Caco-2 (cell line): ENCODE measurements around the gene CPNE1. TPM values are rescaled to one million over a fixed set of nuclear protein-coding genes. Genes with fewer than 3 reads are reported as not detected.

ENCODE experiments used
- BruUV-seq: library from RNA; stranded (reverse); fragments of 400-500 nt; replicated peaks from 2 replicates; lab custom pipeline; 2021; lab: Mats Ljungman, UMichigan
- CTCF ChIA-PET: fragments of 300-600 bp; sonication (Branson Sonifier 250); formaldehyde crosslinking; loops from one replicate; lab custom pipeline; 2022; ENCODE audit warnings: antibody characterized with exemption; lab: Charles Lee
- POLR2A ChIA-PET: fragments of 300-600 bp; sonication (Branson Sonifier 250); formaldehyde crosslinking; loops from one replicate; lab custom pipeline; 2022; ENCODE audit warnings: antibody characterized with exemption; lab: Charles Lee
- DNase-seq, 2 experiments: peaks; one replicate each; pipeline versions ENCODE4 v3.0.0 to v3.0.0-alpha.2; 2020 to 2022
- H3K27me3 ChIP-seq: replicated peaks from 2 replicates; pipeline ENCODE4 v1.6.0; 2011; ENCODE audit warnings: low read length; ENCODE audit not compliant: control insufficient read depth, insufficient read depth
- H3K36me3 ChIP-seq: 2 replicates; pipeline ENCODE4 v1.5.1; 2011; ENCODE audit warnings: low read length; ENCODE audit not compliant: control insufficient read depth, insufficient read depth
- H3K4me1 ChIP-seq: fragments of 250-450 bp; sonication (Bioruptor Pico); 2 replicates; pipeline ENCODE4 v1.5.1; 2020; ENCODE audit warnings: mild to moderate bottlenecking
- H3K4me3 ChIP-seq: 2 replicates; pipeline ENCODE4 v1.5.1; 2011; ENCODE audit warnings: low read depth, mild to moderate bottlenecking, control low read depth, low read length
- H3K9me3 ChIP-seq: fragments of 250-450 bp; sonication (Bioruptor Pico); 2 replicates; pipeline ENCODE4 v1.5.1; 2020; ENCODE audit warnings: mild to moderate bottlenecking, moderate library complexity
- H3K27ac Mint-ChIP-seq: one replicate; pipeline ENCODE4 v1.8.0; 2022; ENCODE audit warnings: mixed read lengths; ENCODE audit not compliant: unreplicated experiment
- H3K27me3 Mint-ChIP-seq: one replicate; pipeline ENCODE4 v1.8.0; 2022; ENCODE audit warnings: mixed read lengths; ENCODE audit not compliant: insufficient read depth, unreplicated experiment
- H3K36me3 Mint-ChIP-seq: one replicate; pipeline ENCODE4 v1.8.0; 2022; ENCODE audit warnings: mild to moderate bottlenecking, mixed read lengths; ENCODE audit not compliant: insufficient read depth, unreplicated experiment
- H3K4me1 Mint-ChIP-seq: one replicate; pipeline ENCODE4 v1.8.0; 2022; ENCODE audit warnings: low read depth, mixed read lengths; ENCODE audit not compliant: unreplicated experiment
- H3K4me3 Mint-ChIP-seq: one replicate; pipeline ENCODE4 v1.8.0; 2022; ENCODE audit warnings: mild to moderate bottlenecking, moderate library complexity, mixed read lengths; ENCODE audit not compliant: unreplicated experiment
- H3K9me3 Mint-ChIP-seq: one replicate; pipeline ENCODE4 v1.8.0; 2022; ENCODE audit warnings: mixed read lengths; ENCODE audit not compliant: unreplicated experiment
- intact Hi-C: fragments of 100-400 bp; cut with micrococcal nuclease; formaldehyde crosslinking; loops from one replicate; pipeline ENCODE4 v1.10.0; 2022; ENCODE audit not compliant: unreplicated experiment
- total RNA-seq: library from RNA; stranded (reverse); gene quantifications from 2 replicates; pipeline ENCODE4 v1.2.3, GENCODE V29; 2022
- TF ChIP-seq, protein P1 (sequence below), 2 experiments: fragments of 200-600 bp in 1 of 2; IDR thresholded peaks; 1 replicate in 1 of 2; 2 replicates in 1 of 2; pipeline versions ENCODE4 v1.5.1 to v1.8.0; 2011 to 2022; ENCODE audit warnings: antibody characterized with exemption in 1 of 2, control low read depth in 1 of 2, inconsistent platforms in 1 of 2, low read depth in 1 of 2, low read length in 1 of 2, mild to moderate bottlenecking in 1 of 2, moderate library complexity in 1 of 2; ENCODE audit not compliant: insufficient read depth in 1 of 2, severe bottlenecking in 1 of 2, unreplicated experiment in 1 of 2

The CPNE1 gene
- total RNA-seq, 1 experiment from 2014 or later: 833 TPM

DNA sequence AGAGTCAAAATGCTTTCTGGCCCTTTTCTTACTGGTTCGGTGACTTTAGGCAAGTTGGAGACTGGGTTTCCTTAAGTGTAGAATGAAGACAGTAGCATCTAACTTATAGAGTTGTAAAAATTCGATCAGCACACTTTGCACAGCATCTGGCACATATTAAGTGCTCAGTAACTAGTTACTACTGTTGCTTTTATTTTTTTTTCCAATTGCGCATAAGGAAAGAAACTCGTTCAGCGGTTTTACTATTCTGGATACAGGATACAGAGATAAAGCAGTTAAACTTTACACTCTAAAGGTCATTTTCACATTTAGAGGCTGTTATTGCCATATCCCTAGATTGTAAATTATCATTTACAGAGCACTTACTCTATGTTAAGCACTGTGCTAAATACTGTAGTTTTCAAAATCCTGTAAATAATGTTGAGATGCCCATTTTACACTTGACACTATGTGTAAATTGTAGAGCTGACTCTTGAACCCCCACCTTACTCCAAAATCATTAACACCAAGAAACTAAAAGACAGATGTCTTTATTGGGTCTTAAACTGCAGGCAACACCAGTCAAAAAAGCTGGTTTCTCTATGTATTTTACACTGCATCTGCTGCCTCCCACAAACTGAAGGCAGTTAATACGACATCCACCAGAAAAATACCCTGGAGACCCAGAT is 35.4 kb upstream of the CPNE1 start:
- no peaks in the 10 kb centered on the region for H3K9me3 ChIP-seq
- Mint-ChIP-seq H3K4me1 (peaks cover 35% of the 10 kb centered on the region), H3K9me3 (no peaks in the 10 kb centered on the region), H3K4me3 (peak overlapping the region; percentile 91), H3K27me3 (no peaks in the 10 kb centered on the region), H3K36me3 (peaks cover 80% of the 10 kb centered on the region), H3K27ac (peak overlapping the region; percentile 85)
- H3K36me3 ChIP-seq: peaks cover 6% of the 10 kb centered on the region; the same call in 1 of the 2 replicates
- intact Hi-C loops: loop anchor here (1.0 to 5.0 kb wide), 6 partner anchors 35 to 238 kb away; partner anchors contain the start of genes CPNE1 and RBM12
- ChIA-PET POLR2A (interaction anchor here (0.5 to 2.6 kb wide), 7 partner anchors 31 to 158 kb away, joined by 3 to 46 read pairs (median 8); partner anchors contain the start of genes CPNE1, ERGIC3, RBM12 and RBM39), CTCF (interaction anchor here (0.8 to 2.0 kb wide), 8 partner anchors 40 to 254 kb away, joined by 3 to 8 read pairs (median 5); partner anchors contain the start of genes ERGIC3 and SCAND1)
- BruUV-seq: no TSS peak
- TF ChIP-seq, protein P1, sequence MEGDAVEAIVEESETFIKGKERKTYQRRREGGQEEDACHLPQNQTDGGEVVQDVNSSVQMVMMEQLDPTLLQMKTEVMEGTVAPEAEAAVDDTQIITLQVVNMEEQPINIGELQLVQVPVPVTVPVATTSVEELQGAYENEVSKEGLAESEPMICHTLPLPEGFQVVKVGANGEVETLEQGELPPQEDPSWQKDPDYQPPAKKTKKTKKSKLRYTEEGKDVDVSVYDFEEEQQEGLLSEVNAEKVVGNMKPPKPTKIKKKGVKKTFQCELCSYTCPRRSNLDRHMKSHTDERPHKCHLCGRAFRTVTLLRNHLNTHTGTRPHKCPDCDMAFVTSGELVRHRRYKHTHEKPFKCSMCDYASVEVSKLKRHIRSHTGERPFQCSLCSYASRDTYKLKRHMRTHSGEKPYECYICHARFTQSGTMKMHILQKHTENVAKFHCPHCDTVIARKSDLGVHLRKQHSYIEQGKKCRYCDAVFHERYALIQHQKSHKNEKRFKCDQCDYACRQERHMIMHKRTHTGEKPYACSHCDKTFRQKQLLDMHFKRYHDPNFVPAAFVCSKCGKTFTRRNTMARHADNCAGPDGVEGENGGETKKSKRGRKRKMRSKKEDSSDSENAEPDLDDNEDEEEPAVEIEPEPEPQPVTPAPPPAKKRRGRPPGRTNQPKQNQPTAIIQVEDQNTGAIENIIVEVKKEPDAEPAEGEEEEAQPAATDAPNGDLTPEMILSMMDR (IDR thresholded peaks at IDR 0.05; ENCODE audit: insufficient read depth in 1 of 2, low read depth in 1 of 2, low read length in 1 of 2, severe bottlenecking in 1 of 2, unreplicated experiment in 1 of 2): no peak
- H3K4me1 ChIP-seq: peaks cover 22% of the 10 kb centered on the region
- H3K27me3 ChIP-seq: no peaks in the 10 kb centered on the region
- no peak for DNase-seq
- peak overlapping the region; percentile 93 for H3K4me3 ChIP-seq

DNA sequence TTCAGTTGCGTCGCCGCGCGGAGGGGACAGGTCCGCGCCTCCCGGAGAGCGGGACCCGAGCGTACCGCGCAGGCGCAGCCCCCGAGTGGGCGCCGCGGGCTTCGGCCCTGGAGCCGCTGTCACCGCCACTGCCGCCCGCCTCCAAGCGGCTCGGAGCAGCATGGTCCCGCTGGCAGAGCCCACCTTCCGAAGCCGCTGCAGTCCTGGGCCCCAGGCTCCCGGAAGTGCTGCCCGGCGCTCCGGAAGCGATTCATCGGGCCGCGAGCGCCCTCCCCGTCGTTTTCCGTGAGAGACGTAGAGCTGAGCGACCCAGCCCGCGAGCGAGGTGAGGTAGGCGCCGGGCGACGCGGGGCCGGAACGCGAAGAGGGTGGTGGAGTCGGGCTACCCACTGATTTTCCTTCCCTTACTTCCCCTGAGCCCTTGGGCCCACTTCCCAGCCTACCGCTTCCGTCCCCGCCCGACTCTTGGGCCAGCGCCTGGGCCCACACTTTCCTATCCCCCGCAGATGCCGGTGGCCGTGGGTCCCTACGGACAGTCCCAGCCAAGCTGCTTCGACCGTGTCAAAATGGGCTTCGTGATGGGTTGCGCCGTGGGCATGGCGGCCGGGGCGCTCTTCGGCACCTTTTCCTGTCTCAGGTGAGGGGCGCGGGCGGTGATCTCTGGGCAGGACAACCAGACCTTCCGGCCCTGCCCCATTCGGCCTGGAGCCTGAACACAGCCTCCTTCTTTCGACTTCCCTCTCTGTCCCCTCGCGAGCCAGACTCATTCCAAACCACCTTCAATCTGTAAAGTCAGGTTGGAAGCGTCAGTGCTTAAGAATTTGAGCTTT is 34.6 kb upstream of the CPNE1 start, which contains the start of the genes NFS1 and ROMO1:
NFS1 (minus strand) TSS at position 226 of the 830 bp plus-strand sequence; CDS start at position 162, 64 bp downstream.
ROMO1 (plus strand) TSS at position 279 of the 830 bp plus-strand sequence; CDS start at position 507, 228 bp downstream.
- Mint-ChIP-seq H3K27me3 (no peaks in the 10 kb centered on the region), H3K4me3 (peak within 1 kb of the TSS; percentile 91), H3K27ac (peak within 1 kb of the TSS; percentile 85), H3K4me1 (peaks cover 35% of the 10 kb centered on the region), H3K36me3 (peaks cover 76% of the 10 kb centered on the region), H3K9me3 (no peaks in the 10 kb centered on the region)
- peak within 1 kb of the TSS; percentile 93 for H3K4me3 ChIP-seq
- TSS peak; percentile 76 for BruUV-seq
- H3K36me3 ChIP-seq: peaks cover 3% of the 10 kb centered on the region; the same call in 1 of the 2 replicates
- POLR2A ChIA-PET: interaction anchor here (0.5 to 2.6 kb wide), 27 partner anchors 10 to 1494 kb away, joined by 3 to 46 read pairs (median 5); partner anchors contain the start of genes CPNE1, ERGIC3, RBM12 and RBM39
- TF ChIP-seq, protein P1 (IDR thresholded peaks at IDR 0.05; ENCODE audit: insufficient read depth in 1 of 2, low read depth in 1 of 2, low read length in 1 of 2, severe bottlenecking in 1 of 2, unreplicated experiment in 1 of 2): peak; percentile 32 to 52
- CTCF ChIA-PET: interaction anchor here (0.6 to 2.0 kb wide), 20 partner anchors 13 to 490 kb away, joined by 3 to 8 read pairs (median 4); partner anchors contain the start of genes ERGIC3 and RBM39
- H3K9me3 ChIP-seq: no peaks in the 10 kb centered on the region
- H3K4me1 ChIP-seq: peaks cover 22% of the 10 kb centered on the region
- DNase-seq: peak; percentile 95 to 98
- intact Hi-C loops: loop anchor here (1.0 to 5.0 kb wide), 6 partner anchors 35 to 237 kb away; partner anchors contain the start of genes CPNE1 and RBM12
- no peaks in the 10 kb centered on the region for H3K27me3 ChIP-seq
